Duodenal mucosa (tissue), 2 donors: ENCODE measurements around the gene STIM1.

Source experiments
- H3K27ac ChIP-seq: one replicate; pipeline ENCODE4 v1.7.0; 2013; ENCODE audit warnings: low read depth, low read length
- H3K27me3 ChIP-seq, 2 donors: one replicate each; pipeline ENCODE4 v1.7.0; 2013; ENCODE audit warnings: low read length in 2 of 2, control low read depth in 1 of 2; ENCODE audit not compliant: insufficient read depth in 2 of 2, control insufficient read depth in 1 of 2
- H3K36me3 ChIP-seq, 2 donors: one replicate each; pipeline ENCODE4 v1.7.0; 2013; ENCODE audit warnings: low read length in 2 of 2, control low read depth in 1 of 2; ENCODE audit not compliant: insufficient read depth in 2 of 2, control insufficient read depth in 1 of 2
- H3K4me1 ChIP-seq, 2 donors: one replicate each; pipeline ENCODE4 v1.7.0; 2013; ENCODE audit warnings: low read length in 2 of 2, control low read depth in 1 of 2; ENCODE audit not compliant: insufficient read depth in 2 of 2, control insufficient read depth in 1 of 2
- H3K4me3 ChIP-seq, 2 donors: one replicate each; pipeline ENCODE4 v1.7.0; 2013; ENCODE audit warnings: low read length in 2 of 2, low read depth in 1 of 2
- H3K9ac ChIP-seq, 2 donors: one replicate each; pipeline ENCODE4 v1.7.0; 2013; ENCODE audit warnings: low read length in 2 of 2, low read depth in 1 of 2
- H3K9me3 ChIP-seq, 2 donors: one replicate each; pipeline ENCODE4 v1.7.0; 2013; ENCODE audit warnings: low read length in 2 of 2, control low read depth in 1 of 2; ENCODE audit not compliant: control insufficient read depth in 1 of 2

Gene STIM1

DNA sequence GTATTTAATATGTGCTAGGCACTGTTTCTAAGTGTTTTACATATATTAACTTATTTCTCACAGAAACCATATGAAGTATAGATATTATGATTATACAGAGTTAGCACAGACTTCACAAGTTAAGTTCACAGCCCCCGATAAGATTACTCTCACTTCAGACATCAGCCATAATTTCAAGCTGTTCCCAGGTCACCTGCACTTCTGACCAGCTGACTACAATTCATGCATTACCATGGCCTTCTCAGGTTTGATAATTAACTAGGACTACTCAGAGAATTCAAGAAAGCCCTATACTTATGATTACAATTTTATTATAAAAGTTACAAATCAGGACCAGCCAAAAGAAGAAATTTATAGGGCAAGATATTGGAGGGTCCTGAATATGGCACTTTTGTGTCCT is 170.9 kb downstream of the STIM1 start:
- Histone ChIP-seq H3K4me3 (no peak overlapping the region), H3K36me3 (peaks cover 0 to 5% of the 10 kb centered on the region in 2 donors), H3K9me3 (no peaks in the 10 kb centered on the region), H3K4me1 (no peaks in the 10 kb centered on the region), H3K27ac (no peak overlapping the region), H3K9ac (no peak overlapping the region), H3K27me3 (no peaks in the 10 kb centered on the region)

DNA sequence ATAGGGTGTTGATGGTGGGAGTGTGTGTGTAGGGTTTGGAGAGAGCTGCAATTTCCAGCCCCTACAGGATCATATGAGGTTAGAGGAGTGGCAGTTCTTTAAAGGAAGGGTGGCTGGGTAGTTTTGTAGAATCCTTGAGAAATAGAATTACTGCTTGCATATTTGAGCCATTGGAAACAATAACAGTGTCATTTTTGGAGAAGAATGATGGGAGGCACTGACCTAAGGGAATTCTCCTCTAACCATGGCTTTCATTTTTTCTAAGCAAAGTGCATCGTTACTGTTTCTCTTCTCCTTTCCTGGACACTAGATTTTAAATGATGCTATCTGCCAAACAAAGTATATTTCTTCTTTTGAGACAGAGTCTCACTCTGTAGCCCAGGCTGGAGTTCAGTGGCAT is 172.3 kb downstream of the STIM1 start:
- H3K4me3 ChIP-seq, result no peak overlapping the region
- no peak overlapping the region for H3K27ac ChIP-seq
- no peaks in the 10 kb centered on the region for H3K27me3 ChIP-seq
- H3K9me3 ChIP-seq, result no peaks in the 10 kb centered on the region
- H3K9ac ChIP-seq, result no peak overlapping the region
- no peaks in the 10 kb centered on the region for H3K4me1 ChIP-seq
- peaks cover 0 to 5% of the 10 kb centered on the region in 2 donors for H3K36me3 ChIP-seq

DNA sequence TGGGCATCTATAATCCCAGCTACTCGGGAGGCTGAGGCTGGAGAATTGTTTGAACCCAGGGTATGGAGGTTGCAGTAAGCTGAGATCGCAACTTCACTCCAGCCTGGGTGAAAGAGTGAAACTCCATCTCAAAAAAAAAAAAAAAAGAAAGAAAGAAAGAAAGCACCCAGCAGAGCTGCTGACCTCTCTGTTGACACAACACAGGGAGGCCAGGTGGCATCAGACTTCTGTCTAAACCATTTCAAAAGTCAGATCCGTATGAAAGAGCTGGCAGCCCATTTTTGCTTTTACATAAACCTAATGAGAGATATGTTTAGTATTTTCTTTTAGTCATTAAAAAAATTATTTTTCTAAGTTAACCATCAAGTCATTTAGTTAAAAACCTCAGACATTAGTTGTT is 174.7 kb downstream of the STIM1 start:
- Histone ChIP-seq H3K27ac (no peak overlapping the region), H3K27me3 (no peaks in the 10 kb centered on the region), H3K4me1 (no peaks in the 10 kb centered on the region), H3K9me3 (no peaks in the 10 kb centered on the region), H3K4me3 (no peak overlapping the region), H3K36me3 (no peaks in the 10 kb centered on the region), H3K9ac (no peak overlapping the region)

DNA sequence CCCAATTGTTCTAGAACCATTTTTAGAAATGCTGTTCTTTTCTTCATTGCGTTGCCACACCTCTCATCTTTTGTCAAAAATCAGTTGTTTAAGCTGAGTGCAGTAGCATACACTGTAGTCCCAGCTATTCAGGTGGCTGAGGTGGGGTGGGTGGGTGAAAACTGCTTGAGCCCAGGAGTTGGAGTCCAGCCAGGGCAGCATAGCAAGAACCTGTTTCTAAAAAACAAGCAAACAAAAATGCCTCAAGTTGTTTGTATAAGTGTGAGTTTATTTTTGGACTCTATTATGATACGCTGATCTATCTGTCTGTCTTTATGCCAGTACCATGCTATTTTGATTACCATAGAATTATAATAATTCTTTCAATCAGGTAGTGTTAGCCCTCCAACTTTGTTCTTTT is 176.6 kb downstream of the STIM1 start:
- H3K27me3 ChIP-seq, result no peaks in the 10 kb centered on the region
- H3K9ac ChIP-seq, result no peak overlapping the region
- no peaks in the 10 kb centered on the region for H3K4me1 ChIP-seq
- H3K4me3 ChIP-seq, result no peak overlapping the region
- H3K9me3 ChIP-seq, result peaks cover 0 to 4% of the 10 kb centered on the region in 2 donors
- no peaks in the 10 kb centered on the region for H3K36me3 ChIP-seq
- H3K27ac ChIP-seq, result no peak overlapping the region

DNA sequence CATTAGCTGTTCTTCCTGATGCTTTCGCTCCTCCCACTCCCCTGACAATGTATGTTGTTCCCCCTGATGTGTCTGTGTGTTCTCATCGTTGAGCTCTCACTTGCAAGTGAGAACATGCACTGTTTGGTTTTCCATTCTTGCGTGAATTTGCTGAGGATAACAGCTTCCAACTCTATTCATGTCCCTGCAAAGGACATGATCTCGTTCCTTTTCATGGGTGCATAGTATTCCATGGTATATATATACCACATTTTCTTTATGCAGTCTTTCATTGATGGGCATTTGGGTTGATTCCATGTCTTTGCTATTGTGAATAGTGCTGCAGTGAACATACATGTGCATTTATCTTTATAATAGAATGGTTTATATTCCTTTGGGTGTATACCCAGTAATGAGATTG is 180.5 kb downstream of the STIM1 start:
- H3K4me3 ChIP-seq, result no peak overlapping the region
- H3K36me3 ChIP-seq, result no peaks in the 10 kb centered on the region
- no peak overlapping the region for H3K27ac ChIP-seq
- no peak overlapping the region for H3K9ac ChIP-seq
- no peaks in the 10 kb centered on the region for H3K27me3 ChIP-seq
- H3K4me1 ChIP-seq, result peaks cover 0 to 3% of the 10 kb centered on the region in 2 donors
- H3K9me3 ChIP-seq, result peaks cover 0 to 4% of the 10 kb centered on the region in 2 donors

DNA sequence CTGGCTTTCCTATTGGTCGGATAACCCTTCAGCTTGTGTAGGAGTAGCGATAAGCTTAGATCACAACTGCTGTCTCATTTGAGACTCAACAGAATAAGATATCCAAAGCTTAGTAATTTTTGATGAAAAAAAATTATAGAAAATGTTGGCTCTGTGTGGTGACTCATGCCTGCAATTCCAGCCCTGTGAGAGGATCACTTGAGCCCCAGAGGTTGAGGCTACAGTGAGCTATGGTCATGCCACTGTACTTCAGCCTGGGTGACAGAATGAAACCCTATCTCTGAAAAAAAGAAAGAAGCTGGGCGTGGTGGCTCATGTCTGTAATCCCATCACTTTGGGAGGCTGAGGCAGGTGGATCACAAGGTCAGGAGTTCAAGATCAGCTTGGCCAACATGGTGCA is 183.5 kb downstream of the STIM1 start:
- Histone ChIP-seq H3K27ac (no peak overlapping the region), H3K36me3 (no peaks in the 10 kb centered on the region), H3K9ac (no peak overlapping the region), H3K27me3 (no peaks in the 10 kb centered on the region), H3K9me3 (peaks cover 0 to 4% of the 10 kb centered on the region in 2 donors), H3K4me1 (peaks cover 0 to 3% of the 10 kb centered on the region in 2 donors), H3K4me3 (no peak overlapping the region)

DNA sequence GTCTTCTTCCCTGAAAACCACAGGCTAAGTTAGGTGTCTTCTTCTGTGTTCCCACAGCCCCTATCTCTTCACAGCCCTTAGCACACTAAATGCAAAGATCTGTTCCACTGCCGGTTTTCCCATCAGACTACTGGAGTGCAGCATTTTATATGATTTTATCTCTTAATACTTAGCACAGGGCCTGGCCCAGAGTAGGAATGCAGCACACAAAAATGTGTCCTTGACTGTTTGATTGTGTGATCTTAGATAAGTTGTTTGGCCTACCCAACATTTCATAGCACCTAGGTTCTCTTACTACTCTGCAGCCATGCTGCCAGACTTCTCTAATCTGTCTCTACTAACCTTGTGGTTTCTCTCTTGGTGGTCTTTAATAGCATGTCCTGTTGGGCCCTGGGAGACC is 185.0 kb downstream of the STIM1 start:
- Histone ChIP-seq H3K27me3 (no peaks in the 10 kb centered on the region), H3K27ac (no peak overlapping the region), H3K9ac (no peak overlapping the region), H3K9me3 (peaks cover 0 to 4% of the 10 kb centered on the region in 2 donors), H3K4me3 (no peak overlapping the region), H3K36me3 (no peaks in the 10 kb centered on the region), H3K4me1 (peaks cover 0 to 3% of the 10 kb centered on the region in 2 donors)

DNA sequence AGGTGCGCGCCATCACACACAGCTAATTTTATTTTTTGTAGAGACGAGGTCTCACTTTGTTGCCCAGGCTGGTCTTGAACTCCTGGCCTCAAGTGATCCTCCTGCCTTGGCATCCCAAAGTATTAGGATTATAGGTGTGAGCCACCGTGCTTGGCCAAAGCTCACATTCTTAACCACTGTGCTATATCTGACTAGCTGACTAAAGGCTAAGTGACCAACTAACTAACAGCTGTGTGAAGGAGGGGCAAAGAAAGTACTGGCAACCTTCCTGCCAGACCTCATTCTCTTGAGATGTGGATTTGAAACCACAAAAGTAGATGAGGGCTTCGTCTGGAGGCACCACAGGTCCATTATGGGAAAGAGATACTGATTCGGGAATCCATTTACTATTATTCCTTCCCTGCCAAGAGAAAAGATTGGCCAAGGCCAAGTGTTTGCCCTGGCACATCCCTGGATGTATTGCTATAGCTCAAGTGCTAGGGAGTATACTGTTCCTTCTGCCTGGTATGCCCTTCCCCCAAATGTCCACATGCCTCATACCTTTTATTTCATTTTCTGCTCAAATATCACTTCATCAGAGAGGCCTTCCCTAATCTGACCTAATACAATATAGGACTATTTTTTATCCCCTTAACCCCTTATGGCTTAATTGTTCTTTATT is 186.4 kb downstream of the STIM1 start:
- Histone ChIP-seq H3K36me3 (no peaks in the 10 kb centered on the region), H3K9ac (no peak overlapping the region), H3K9me3 (no peaks in the 10 kb centered on the region), H3K4me1 (peaks cover 0 to 3% of the 10 kb centered on the region in 2 donors), H3K27ac (no peak overlapping the region), H3K4me3 (no peak overlapping the region), H3K27me3 (no peaks in the 10 kb centered on the region)

DNA sequence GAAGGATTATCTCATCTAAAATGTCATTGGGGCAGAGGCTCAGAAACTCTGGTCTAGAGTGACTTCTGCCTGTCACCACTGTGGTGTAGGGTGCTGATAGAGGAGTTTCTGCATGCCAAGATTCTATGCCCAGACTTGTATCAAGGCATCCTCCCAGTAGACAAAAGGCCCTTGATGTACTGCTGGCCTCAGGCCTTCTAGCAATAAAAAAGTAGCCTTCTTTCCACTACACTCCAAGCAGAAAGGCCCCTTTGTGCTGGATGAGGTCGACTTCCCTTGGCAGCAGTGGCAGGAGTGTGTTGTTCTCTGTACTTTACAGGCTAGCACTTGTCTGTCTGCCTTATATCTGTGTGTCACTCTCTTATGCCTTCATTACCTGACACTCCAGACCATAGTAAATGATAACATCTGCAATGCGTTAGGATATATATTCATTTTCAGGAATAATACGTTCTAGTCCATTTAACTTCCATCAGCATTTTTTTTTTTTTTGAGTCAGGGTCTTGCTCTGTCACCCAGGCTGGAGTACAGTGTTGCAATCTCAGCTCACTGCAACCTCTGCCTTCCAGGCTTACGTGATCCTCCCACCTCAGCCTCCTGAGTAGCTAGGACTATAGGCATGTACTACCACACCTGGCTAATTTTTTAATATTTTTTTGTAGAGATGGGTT is 189.6 kb downstream of the STIM1 start:
- Histone ChIP-seq H3K9ac (no peak overlapping the region), H3K9me3 (no peaks in the 10 kb centered on the region), H3K27me3 (no peaks in the 10 kb centered on the region), H3K4me1 (peaks cover 0 to 3% of the 10 kb centered on the region in 2 donors), H3K4me3 (no peak overlapping the region), H3K36me3 (no peaks in the 10 kb centered on the region), H3K27ac (no peak overlapping the region)

DNA sequence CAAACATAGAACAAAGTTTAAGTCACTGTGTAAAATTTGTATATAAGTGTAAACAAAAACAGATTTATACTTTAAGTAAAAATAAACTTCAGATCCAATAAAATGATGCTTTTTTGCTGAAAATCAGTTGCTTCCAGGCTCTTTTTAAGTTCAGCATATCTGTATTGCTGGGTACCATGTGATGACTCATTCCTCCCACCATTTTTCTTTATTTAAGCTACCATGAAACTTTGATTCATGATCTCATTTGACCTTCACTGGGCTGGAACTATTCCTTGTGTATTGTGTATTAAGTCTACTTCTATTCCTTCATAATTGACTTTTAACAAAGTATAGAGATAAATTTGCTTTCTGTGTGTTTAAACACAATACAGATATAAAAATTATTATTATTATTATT is 192.9 kb downstream of the STIM1 start:
- H3K36me3 ChIP-seq, result no peaks in the 10 kb centered on the region
- no peaks in the 10 kb centered on the region for H3K27me3 ChIP-seq
- H3K9me3 ChIP-seq, result no peaks in the 10 kb centered on the region
- no peak overlapping the region for H3K27ac ChIP-seq
- H3K4me1 ChIP-seq, result no peaks in the 10 kb centered on the region
- no peak overlapping the region for H3K4me3 ChIP-seq
- H3K9ac ChIP-seq, result no peak overlapping the region
